ENCODE results near the gene CPN2.

GRCh38 chr3:194330160-194330559 is 21.0 kb downstream of the CPN2 start:
- TF ChIP-seq CTCF (IDR thresholded peaks at IDR 0.05; ENCODE audit: extremely low read depth in 1 of 2, insufficient read depth in 1 of 2, low read depth in 1 of 2, low read length in 2 of 2) (no peak), POLR2AphosphoS5 (IDR thresholded peaks at IDR 0.05; ENCODE audit: insufficient read depth, low read depth, low read length) (no peak)

All from endothelial cell of umbilical vein (primary cell).